Renal cortical epithelial cell (primary cell): ENCODE measurements around the gene CATSPERZ. TPM values are rescaled to one million over a fixed set of nuclear protein-coding genes. Genes with fewer than 3 reads are reported as not detected.
"Not testable (repeated sequence)": the region's sequence is repeated elsewhere in the genome, so short reads cannot be mapped to it uniquely, and the experiment has no call there.

ENCODE experiments used
- DNase-seq: peaks from one replicate; pipeline ENCODE4 v3.0.0-alpha.2; 2011; ENCODE audit warnings: low read depth
- total RNA-seq: library from RNA; depleted of rRNA; stranded (reverse); fragments of >200 nt; gene quantifications from 2 replicates; pipeline ENCODE4 v1.2.3, GENCODE V29; 2014

Gene CATSPERZ
- total RNA-seq, 1 donor from 2014 or later, result not detected

DNA sequence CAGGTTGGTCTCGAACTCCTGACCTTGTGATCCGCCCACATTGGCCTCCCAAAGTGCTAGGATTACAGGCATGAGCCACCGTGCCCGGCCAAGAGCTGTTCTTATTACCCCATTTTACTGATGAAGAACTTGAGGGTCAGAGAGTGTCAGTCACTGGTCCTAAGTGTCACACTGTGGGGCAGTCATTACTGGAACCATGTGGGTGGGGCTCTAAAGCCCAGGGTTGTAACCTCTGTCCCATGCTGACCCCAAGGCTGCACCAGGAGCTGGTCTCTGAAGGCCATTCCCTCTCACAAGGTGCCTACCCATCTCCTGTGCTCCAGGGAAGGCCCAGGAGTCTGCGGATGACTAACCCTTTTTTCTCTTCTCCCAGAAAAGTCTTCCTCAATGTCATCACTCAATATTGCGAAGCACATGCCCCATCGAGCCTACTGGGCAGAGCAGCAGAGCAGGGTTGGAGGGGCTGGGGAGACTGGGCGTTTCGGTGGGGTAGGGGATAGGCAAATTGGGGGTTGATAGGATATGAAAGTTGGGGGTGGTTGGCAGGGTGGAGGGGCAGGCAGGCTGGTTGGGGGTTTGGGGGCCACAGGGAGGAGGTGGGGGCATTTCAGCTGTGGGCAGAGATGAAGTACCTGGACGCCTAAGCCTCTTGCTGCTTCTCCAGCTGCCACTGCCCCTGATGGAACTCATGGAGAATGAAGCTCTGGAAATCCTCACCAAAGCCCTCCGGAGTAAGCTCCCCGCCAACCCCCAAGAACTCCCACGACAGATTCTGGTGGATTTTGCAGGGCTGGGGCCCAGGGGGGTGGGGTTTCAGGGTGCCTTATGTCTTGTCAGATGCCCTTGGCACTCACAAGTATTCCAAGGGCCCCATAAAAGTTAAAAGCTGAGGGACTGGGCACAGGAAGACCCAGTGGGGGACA is 3.2 kb downstream of the CATSPERZ start:
- no peak for DNase-seq

- no peak for DNase-seq
Measured at GRCh38 chr11:64304032-64304315, 3.8 kb downstream of the CATSPERZ start.

DNA sequence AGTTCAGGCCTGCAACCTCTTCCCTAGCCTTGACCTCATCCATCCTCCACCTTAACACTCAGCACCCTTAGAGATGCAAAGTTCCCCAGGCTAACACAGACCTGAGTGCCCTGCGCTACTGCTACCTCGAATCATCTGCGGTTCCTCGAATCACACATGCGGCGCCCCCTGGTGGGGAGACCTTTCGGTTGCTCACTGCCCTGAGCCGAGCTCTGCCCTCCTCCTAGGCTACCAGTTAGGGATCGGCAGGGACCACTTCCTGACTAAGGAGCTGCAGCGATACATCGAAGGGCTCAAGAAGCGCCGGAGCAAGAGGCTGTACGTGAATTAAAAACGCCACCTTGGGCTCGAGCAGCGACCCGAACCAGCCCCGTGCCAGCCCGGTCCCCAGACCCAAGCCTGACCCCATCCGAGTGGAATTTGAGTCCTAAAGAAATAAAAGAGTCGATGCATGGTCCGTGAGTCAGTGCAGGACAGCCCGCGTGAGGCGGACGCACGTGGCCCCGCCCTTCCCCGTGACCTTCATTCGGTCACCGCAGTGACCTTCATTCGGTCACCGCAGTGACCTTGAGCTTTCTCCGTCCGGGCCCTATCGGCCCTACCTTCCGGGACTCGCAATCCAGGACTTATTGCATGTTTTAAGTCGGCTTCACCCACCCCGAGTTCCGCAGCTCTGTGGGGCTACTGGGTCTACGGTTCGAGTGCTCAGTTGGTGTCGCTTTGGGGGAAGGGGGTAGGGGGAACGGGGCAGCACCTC is 4.3 kb downstream of the CATSPERZ start:
- DNase-seq, result peak; percentile 82

GRCh38 chr11:64305075-64305690 is 5.0 kb downstream of the CATSPERZ start, which contains the start of gene ESRRA:
ESRRA (plus strand) TSS chr11:64305524; CDS start chr11:64307180, 1,656 bp downstream.
- DNase-seq, result peak; percentile 93

- DNase-seq, result no peak
Measured at GRCh38 chr11:64305691-64306562, 5.8 kb downstream of the CATSPERZ start.

DNA sequence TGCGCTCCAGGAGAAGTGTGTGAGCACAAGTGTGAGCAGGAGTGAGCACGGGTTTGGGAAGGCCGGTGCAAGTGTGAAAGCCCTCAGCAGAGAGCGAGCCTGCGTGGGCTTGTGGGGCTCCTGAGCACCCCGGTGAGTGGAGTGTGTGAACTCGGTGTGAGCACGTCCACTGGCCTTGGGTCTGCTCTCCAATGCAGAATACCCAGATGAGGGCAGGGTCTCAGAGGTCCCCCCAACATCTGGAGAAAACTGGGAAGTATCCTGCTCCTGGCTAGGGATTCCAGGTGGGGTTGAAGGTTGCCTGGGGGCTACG is 6.4 kb downstream of the CATSPERZ start:
- no peak for DNase-seq

- DNase-seq, result peak; percentile 58
Measured at GRCh38 chr11:64306876-64307622, 6.9 kb downstream of the CATSPERZ start.

DNA sequence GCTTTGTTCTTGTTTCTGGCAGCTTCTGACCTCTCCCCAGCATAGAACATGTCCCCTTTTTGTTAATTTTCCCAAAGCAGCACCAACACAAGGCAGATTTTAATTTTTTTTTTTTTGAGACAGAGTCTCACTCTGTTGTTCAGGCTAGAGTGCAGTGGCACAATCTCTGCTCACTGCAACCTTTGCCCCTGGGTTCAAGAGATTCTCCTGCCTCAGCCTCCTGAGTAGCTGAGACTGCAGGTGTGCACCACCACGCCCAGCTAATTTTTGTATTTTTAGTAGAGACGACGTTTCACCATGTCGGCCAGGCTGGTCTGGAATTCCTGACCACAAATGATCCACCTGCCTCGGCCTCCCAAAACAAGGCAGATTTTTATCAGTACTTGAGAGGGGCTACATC is 7.6 kb downstream of the CATSPERZ start:
- DNase-seq, result not testable (repeated sequence)

DNA sequence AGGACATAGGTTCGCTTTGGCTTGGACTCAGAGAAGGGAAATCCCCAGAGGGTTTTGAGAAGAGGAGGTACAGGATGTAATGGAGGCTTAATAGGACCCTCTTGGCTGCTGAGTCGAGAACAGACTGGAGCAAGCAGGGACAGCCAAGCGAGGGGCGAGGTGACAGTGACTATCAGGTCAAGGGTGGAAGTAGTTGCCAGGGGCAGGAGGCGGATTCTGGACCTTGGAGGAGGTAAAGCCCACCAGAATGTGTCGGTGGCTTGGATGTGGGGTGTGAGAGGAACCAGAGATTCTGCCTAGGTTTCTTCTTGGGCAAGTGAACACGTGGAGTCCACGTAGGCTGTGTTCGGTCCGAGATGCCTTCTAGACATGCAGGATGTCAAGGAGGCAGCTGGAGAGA is 12.8 kb downstream of the CATSPERZ start:
- DNase-seq, result no peak

GRCh38 chr11:64313491-64314145 is 13.5 kb downstream of the CATSPERZ start:
- no peak for DNase-seq

DNA sequence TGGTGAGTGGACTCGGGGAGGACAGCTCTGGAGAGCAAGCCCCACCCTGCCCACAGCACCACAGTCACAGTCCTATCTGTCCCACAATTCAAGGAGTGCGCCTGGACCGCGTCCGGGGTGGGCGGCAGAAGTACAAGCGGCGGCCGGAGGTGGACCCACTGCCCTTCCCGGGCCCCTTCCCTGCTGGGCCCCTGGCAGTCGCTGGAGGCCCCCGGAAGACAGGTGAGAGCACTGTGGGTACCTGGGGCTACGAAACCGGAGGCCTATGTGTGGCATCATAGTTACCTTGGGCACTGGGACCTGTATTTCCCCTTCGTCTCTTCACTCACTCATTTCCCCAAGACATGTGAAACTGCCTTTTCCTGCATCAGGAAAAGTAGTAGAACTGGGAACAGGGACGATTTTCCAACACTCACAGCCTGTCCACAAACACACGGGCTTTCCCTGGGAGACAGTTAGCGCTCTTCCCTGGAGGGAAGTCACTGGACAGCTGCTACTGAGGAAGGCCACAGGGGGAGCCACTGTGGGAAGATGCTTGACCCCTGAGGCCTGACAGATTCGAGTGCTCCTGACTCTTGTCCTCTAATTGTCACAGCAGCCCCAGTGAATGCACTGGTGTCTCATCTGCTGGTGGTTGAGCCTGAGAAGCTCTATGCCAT is 14.1 kb downstream of the CATSPERZ start:
- no peak for DNase-seq

DNA sequence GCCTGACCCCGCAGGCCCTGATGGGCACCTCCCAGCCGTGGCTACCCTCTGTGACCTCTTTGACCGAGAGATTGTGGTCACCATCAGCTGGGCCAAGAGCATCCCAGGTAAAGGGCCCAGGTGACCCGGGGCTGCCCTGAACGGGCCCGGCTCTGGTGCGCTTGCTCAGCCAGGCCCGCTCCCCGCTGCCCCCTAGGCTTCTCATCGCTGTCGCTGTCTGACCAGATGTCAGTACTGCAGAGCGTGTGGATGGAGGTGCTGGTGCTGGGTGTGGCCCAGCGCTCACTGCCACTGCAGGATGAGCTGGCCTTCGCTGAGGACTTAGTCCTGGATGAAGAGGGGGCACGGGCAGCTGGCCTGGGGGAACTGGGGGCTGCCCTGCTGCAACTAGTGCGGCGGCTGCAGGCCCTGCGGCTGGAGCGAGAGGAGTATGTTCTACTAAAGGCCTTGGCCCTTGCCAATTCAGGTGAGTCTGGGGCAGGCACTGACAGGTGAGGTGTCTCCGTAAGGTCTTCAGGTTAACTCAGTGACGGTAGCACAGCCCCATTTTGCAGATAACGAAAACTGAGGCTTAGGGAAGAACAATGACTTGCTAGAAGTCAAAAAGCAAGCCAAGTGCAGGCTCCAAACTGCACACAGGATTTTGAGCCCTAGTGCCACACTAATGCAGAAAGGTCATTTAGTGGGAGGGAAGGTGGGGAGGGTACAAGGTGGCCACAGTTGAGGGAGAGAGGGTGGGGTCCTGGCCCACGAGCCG is 14.8 kb downstream of the CATSPERZ start:
- no peak for DNase-seq

DNA sequence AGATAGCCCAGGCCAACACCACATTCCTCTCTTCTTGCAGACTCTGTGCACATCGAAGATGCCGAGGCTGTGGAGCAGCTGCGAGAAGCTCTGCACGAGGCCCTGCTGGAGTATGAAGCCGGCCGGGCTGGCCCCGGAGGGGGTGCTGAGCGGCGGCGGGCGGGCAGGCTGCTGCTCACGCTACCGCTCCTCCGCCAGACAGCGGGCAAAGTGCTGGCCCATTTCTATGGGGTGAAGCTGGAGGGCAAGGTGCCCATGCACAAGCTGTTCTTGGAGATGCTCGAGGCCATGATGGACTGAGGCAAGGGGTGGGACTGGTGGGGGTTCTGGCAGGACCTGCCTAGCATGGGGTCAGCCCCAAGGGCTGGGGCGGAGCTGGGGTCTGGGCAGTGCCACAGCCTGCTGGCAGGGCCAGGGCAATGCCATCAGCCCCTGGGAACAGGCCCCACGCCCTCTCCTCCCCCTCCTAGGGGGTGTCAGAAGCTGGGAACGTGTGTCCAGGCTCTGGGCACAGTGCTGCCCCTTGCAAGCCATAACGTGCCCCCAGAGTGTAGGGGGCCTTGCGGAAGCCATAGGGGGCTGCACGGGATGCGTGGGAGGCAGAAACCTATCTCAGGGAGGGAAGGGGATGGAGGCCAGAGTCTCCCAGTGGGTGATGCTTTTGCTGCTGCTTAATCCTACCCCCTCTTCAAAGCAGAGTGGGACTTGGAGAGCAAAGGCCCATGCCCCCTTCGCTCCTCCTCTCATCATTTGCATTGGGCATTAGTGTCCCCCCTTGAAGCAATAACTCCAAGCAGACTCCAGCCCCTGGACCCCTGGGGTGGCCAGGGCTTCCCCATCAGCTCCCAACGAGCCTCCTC is 15.7 kb downstream of the CATSPERZ start:
- DNase-seq, result not testable (repeated sequence)

DNA sequence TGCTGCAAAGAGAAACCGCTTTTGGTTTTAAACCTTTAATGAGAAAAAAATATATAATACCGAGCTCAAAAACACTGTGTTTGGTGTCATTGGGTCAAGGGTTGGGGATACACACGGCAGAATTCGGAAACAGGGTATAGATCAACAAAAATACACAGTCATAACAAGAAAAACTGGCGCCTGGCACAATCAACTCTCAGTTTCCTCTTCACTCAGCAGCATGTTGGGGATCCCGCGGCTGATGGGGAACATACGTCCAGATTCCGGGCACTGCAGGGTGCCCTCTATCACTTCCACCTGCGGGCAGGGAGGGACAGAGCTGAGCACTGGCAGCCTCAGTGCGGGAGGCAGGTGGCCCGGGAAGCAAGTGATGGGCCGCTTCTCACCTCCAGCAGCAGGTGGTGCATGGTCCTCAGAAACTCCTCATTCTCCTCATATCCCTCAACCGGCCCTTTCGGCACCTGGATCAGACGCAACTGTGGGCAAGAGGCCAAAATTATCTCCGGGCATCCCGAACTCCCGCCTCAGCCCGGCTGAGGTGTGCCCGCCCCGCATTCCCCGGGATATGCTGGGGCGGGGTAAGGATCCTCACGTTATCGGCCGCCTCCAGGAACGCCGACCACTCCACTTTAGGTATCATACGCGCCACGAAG is 16.6 kb downstream of the CATSPERZ start:
- no peak for DNase-seq

- DNase-seq, result peak; percentile 99
Measured at GRCh38 chr11:64317325-64317960, 17.3 kb downstream of the CATSPERZ start, which contains the start of gene TRMT112. TRMT112 (minus strand) TSS chr11:64317559; CDS start chr11:64317526, 33 bp downstream.

- DNase-seq, result peak; percentile 91
Measured at GRCh38 chr11:64317961-64318765, 18.0 kb downstream of the CATSPERZ start, which contains the start of gene PRDX5. PRDX5 (plus strand) TSS chr11:64318121; CDS start chr11:64318216, 95 bp downstream.
